ENCODE measurements around the gene RNU6-9. TPM values are rescaled to one million over a fixed set of nuclear protein-coding genes. Genes with fewer than 3 reads are reported as not detected.

The RNU6-9 gene
- total RNA-seq, 1 experiment from 2014 or later: not detected

DNA sequence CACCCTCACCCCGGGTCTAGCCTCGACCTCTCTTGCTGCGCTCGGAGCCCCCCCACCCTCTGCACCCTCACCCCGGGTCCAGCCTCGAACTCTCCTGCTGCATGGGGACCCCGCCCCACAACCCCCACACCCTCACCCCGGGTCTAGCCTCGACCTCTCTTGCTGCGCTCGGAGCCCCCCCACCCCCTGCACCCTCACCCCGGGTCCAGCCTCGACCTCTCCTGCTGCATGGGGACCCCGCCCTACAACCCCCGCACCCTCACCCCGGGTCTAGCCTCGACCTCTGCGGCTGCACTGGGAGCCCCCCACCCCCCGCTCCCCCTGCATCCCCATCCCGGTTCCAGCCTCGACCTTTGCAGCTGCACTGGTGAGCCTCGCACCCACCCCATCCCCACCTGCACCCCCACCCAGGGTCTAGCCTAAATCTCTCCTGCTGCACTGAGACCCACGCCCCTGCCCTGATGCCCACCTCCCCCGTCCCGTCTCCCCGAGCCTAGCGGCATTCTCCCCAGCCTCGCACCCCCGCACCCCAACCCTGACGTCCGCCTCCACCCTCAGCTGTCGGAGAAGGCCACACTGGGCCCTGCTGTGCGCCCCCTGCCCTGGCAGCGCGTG, 32.0 kb upstream of the RNU6-9 start:
- DNase-seq (ENCODE audit: low read depth): no peak

GRCh38 chr19:861756-862580, 31.3 kb upstream of the RNU6-9 start:
- no peak for DNase-seq (ENCODE audit: low read depth)

- no peak for DNase-seq (ENCODE audit: low read depth)
Observed at GRCh38 chr19:862581-863314, 30.5 kb upstream of the RNU6-9 start.

GRCh38 chr19:863315-863620, 30.0 kb upstream of the RNU6-9 start:
- no peak for DNase-seq (ENCODE audit: low read depth)

GRCh38 chr19:866769-867300, 26.4 kb upstream of the RNU6-9 start:
- DNase-seq (ENCODE audit: low read depth): no peak

DNA sequence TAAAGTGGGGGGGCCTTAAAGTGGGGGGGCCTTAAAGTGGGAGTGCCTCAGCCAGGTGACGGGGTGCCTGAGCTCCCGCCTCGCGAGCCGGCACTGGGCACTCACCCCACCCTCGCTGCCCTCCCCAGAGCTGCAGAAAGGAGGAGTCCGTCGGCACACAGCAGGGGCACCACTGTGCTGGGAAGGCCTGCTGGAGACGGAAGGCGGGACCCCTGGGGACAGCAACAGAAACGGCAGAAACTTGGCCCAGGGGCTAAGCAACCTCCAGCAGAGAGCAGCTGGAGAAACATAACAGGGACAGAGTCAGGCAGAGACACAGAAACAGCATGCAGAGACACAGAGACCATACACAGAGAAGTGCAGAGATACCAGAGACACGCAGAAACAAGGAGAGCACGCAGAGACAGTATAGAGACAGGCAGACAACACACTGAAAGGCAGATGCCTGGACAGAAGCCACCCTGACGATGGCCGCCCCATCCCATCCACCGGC, 25.9 kb upstream of the RNU6-9 start:
- no peak for DNase-seq (ENCODE audit: low read depth)

- DNase-seq (ENCODE audit: low read depth): no peak
Observed at GRCh38 chr19:867855-868457, 25.3 kb upstream of the RNU6-9 start.

DNA sequence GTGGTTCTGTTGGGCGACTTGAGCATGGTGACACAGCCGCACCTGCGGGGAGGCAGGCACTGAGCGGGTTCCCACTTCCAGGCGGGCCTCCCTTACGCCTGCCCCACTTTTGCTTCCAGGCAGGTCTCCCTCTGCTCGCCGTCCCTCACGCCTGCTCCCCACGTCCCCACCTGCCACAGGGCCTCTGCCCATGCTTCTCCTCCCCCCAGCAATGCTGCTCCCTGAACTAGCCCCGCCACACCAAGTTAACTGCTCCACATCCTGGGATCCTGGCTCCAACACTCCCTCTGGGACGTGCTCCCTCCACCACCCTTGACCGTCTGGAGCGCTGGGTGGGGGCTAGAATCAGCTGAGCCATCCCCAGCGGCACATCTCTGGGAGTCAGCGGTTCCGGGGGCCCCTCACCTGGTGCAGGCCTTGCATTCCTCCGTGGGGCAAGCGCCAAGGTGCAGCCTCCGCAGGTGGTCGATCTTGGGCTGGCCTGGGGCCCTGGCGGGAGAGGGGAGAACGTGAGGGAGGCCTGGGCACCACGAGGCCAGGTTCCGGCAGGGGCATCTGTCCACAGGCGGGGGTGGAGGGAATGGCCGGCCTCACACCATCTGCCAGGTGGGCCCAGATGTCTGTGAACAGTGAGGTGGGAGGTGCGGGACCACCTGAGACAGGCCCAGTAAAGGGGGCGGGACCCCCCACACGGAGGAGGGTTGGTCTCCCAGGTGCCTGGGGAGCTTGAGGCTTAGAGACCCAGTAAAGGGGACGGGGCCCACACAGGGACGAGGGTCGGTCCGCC, 24.6 kb upstream of the RNU6-9 start:
- DNase-seq (ENCODE audit: low read depth): no peak

- peak; percentile 83 for DNase-seq (ENCODE audit: low read depth)
Observed at GRCh38 chr19:869245-870177, 23.8 kb upstream of the RNU6-9 start.

DNA sequence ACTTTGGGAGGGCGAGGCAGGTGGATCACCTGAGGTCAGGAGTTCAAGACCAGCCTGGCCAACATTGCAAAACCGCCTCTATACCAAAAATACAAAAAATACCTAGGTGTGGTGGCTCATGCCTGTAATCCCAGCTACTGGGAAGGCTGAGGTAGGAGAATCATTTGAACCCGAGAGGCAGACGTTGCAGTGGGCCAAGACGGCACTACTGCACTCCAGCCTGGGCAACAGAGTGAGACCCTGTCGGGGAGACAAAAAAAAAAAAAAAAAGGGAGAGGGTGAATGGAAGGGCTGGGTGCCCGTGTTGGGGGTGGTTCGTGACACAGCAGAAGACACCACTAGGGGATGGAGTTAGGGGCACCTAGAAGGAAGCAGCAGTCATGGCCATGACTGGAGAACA, 23.0 kb upstream of the RNU6-9 start:
- DNase-seq (ENCODE audit: low read depth): no peak

DNA sequence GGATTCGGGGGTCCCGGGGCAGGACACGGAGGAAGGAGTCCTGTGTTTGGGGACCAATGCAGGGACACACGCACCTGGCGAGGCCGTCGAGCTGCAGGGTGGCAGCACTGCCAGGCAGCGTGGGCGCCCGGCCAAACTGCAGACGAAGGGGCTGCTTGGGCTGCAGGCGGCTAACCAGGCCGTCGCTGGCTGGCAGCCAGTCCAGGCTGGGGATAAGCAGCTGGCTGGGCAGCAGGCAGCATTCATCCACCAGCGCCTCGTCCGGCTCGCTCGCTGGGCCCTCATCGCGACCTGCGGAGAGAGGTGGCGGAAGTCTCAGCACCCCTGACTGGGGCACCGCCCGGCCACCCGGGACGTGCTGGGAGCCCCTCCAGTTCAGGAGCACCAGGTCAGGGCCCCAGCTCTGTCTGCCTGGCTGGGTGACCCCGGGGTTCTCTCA, 22.3 kb upstream of the RNU6-9 start:
- DNase-seq (ENCODE audit: low read depth): no peak

- no peak for DNase-seq (ENCODE audit: low read depth)
Observed at GRCh38 chr19:871446-872265, 21.6 kb upstream of the RNU6-9 start.

GRCh38 chr19:872266-872951, 20.9 kb upstream of the RNU6-9 start:
- DNase-seq (ENCODE audit: low read depth): no peak

- DNase-seq (ENCODE audit: low read depth): no peak
Observed at GRCh38 chr19:873084-873483, 20.2 kb upstream of the RNU6-9 start.

- no peak for DNase-seq (ENCODE audit: low read depth)
Observed at GRCh38 chr19:873561-874041, 19.7 kb upstream of the RNU6-9 start.

GRCh38 chr19:875265-875879, 17.9 kb upstream of the RNU6-9 start:
- DNase-seq (ENCODE audit: low read depth): no peak

GRCh38 chr19:876089-876488, 17.2 kb upstream of the RNU6-9 start:
- no peak for DNase-seq (ENCODE audit: low read depth)

Measured in HT1080 (cell line).